ENCODE results near the gene LYPD6. TPM values are rescaled to one million over a fixed set of nuclear protein-coding genes. Genes with fewer than 3 reads are reported as not detected.

Gene LYPD6
- total and polyA plus RNA-seq, 2 experiments from 2014 or later: 2.3 to 3.9 TPM

GRCh38 chr2:149507974-149508373 lies 177.6 kb downstream of the LYPD6 start:
- DNase-seq: no peak
- no peaks in the 10 kb centered on the region for H3K4me1 ChIP-seq (ENCODE audit: insufficient read depth)
- no peaks in the 10 kb centered on the region for H3K27me3 ChIP-seq (replicated peaks; ENCODE audit: insufficient read depth)
- H3K9me3 ChIP-seq (ENCODE audit: low read depth): no peaks in the 10 kb centered on the region
- TF ChIP-seq EZH2phosphoT487 (IDR thresholded peaks at IDR 0.05; ENCODE audit: insufficient read depth, low read depth) (no peak), EZH2 (IDR thresholded peaks at IDR 0.05; ENCODE audit: insufficient read depth, poor library complexity, severe bottlenecking) (no peak)
- 3 to 9% methylated on average over 2 of the region's 2 CpGs for WGBS, 2 experiments (ENCODE audit: low coverage in 1 of 2, low lambda C conversion rate in 2 of 2, missing lambda C conversion rate in 2 of 2)
- in situ Hi-C loops (cut with MboI): no loop called here
- no peak overlapping the region for H3K4me3 ChIP-seq
- H3K9me2 ChIP-seq (ENCODE audit: insufficient read depth): no peaks in the 10 kb centered on the region
- no peak overlapping the region for H3K9ac ChIP-seq
- H2AFZ ChIP-seq: no peak overlapping the region
- H3K27ac ChIP-seq: no peak overlapping the region
- H3K36me3 ChIP-seq (ENCODE audit: low read depth): no peaks in the 10 kb centered on the region
- H3F3A ChIP-seq (ENCODE audit: insufficient read depth): no peaks in the 10 kb centered on the region
- no peak overlapping the region for H3K4me2 ChIP-seq (ENCODE audit: unreplicated experiment)
- H4K20me1 ChIP-seq (ENCODE audit: insufficient read depth): no peaks in the 10 kb centered on the region
- no peaks in the 10 kb centered on the region for H3K79me2 ChIP-seq (ENCODE audit: insufficient read depth)

DNA sequence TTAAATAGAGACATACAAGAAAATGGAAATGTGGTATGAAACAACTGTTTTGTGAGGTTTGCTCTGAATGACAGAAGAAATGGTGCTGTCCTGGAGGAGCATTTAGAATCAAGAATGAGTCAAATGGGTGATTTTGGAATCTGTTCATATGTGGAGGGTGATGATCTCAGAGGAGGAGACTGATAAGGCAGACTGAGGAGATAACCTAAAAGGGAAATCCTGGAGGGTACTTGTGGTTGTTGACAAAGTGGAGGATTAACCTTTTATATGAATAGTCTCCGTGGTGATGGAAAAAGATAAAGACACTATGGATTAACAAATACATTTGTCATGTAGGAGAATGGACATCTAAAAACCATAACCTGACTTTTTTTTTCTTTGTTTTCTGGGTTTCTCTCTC lies 183.1 kb downstream of the LYPD6 start:
- 46 to 50% methylated on average over 1 of the region's 1 CpG for WGBS, 2 experiments (ENCODE audit: low coverage in 1 of 2, low lambda C conversion rate in 2 of 2, missing lambda C conversion rate in 2 of 2)
- no peaks in the 10 kb centered on the region for H3K9me2 ChIP-seq (ENCODE audit: insufficient read depth)
- in situ Hi-C loops (cut with MboI): no loop called here
- no peak overlapping the region for H2AFZ ChIP-seq
- no peaks in the 10 kb centered on the region for H3K36me3 ChIP-seq (ENCODE audit: low read depth)
- no peaks in the 10 kb centered on the region for H3K79me2 ChIP-seq (ENCODE audit: insufficient read depth)
- H3K4me1 ChIP-seq (ENCODE audit: insufficient read depth): no peaks in the 10 kb centered on the region
- H3F3A ChIP-seq (ENCODE audit: insufficient read depth): no peaks in the 10 kb centered on the region
- H3K4me3 ChIP-seq: no peak overlapping the region
- no peaks in the 10 kb centered on the region for H3K9me3 ChIP-seq (ENCODE audit: low read depth)
- TF ChIP-seq EZH2 (IDR thresholded peaks at IDR 0.05; ENCODE audit: insufficient read depth, poor library complexity, severe bottlenecking) (no peak), EZH2phosphoT487 (IDR thresholded peaks at IDR 0.05; ENCODE audit: insufficient read depth, low read depth) (no peak)
- no peak overlapping the region for H3K27ac ChIP-seq
- H3K4me2 ChIP-seq (ENCODE audit: unreplicated experiment): no peak overlapping the region
- H4K20me1 ChIP-seq (ENCODE audit: insufficient read depth): no peaks in the 10 kb centered on the region
- no peak overlapping the region for H3K9ac ChIP-seq
- H3K27me3 ChIP-seq (replicated peaks; ENCODE audit: insufficient read depth): no peaks in the 10 kb centered on the region
- DNase-seq: no peak

Data from GM23248 (cell line).